ENCODE measurements around the gene ADAM12. TPM values are rescaled to one million over a fixed set of nuclear protein-coding genes. Genes with fewer than 3 reads are reported as not detected.

ADAM12 gene
- total RNA-seq, 2 experiments from 2014 or later, result 1.2 to 1.5 TPM

DNA sequence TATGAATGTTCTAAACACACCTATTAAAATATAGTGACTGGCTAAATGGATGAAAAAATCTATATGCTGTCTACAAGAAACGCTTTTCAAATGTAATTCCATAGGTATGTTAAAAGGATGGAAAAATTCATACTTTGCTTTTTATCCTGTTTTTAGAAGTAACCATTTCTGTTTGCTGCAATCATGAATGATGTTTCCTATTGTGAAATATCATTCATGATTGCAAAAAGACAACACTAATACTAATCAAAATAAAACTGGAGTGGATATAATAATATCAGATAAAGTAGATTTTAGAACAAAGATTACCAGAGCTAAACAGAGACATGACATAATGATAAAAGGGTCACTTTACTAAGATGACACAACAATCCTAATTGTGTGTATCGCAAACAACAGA is 353.7 kb downstream of the ADAM12 start:
- H3K27me3 Mint-ChIP-seq, result no peaks in the 10 kb centered on the region
- TF ChIP-seq, protein P1, sequence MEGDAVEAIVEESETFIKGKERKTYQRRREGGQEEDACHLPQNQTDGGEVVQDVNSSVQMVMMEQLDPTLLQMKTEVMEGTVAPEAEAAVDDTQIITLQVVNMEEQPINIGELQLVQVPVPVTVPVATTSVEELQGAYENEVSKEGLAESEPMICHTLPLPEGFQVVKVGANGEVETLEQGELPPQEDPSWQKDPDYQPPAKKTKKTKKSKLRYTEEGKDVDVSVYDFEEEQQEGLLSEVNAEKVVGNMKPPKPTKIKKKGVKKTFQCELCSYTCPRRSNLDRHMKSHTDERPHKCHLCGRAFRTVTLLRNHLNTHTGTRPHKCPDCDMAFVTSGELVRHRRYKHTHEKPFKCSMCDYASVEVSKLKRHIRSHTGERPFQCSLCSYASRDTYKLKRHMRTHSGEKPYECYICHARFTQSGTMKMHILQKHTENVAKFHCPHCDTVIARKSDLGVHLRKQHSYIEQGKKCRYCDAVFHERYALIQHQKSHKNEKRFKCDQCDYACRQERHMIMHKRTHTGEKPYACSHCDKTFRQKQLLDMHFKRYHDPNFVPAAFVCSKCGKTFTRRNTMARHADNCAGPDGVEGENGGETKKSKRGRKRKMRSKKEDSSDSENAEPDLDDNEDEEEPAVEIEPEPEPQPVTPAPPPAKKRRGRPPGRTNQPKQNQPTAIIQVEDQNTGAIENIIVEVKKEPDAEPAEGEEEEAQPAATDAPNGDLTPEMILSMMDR (IDR thresholded peaks at IDR 0.05), result no peak
- intact Hi-C loops (cut with DNase I, micrococcal nuclease), result no loop called here
- H3K4me1 Mint-ChIP-seq (ENCODE audit: low read depth), result no peaks in the 10 kb centered on the region
- no peaks in the 10 kb centered on the region for H3K27me3 ChIP-seq (ENCODE audit: control insufficient read depth in 1 of 2, insufficient read depth in 2 of 2, low read length in 2 of 2)
- no peak for ATAC-seq (ENCODE audit: poor library complexity)
- H3K4me3 ChIP-seq (ENCODE audit: low read length), result no peak overlapping the region
- POLR2A ChIA-PET, result no interaction called here
- no peaks in the 10 kb centered on the region for H3K36me3 Mint-ChIP-seq (ENCODE audit: low read depth)
- H3K4me3 Mint-ChIP-seq, result no peak overlapping the region
- H3K27ac ChIP-seq (ENCODE audit: low read depth in 1 of 2, low read length in 2 of 2), result no peak overlapping the region
- no peaks in the 10 kb centered on the region for H3K4me1 ChIP-seq (ENCODE audit: insufficient read depth, low read length)
- DNase-seq, result no peak
- H3K36me3 ChIP-seq (ENCODE audit: insufficient read depth, low read length), result no peaks in the 10 kb centered on the region
- H3K27ac Mint-ChIP-seq, result no peak overlapping the region
- CTCF ChIA-PET, result no interaction called here
- peaks cover 6% of the 10 kb centered on the region for H3K9me3 Mint-ChIP-seq
- H3K9me3 ChIP-seq (ENCODE audit: control insufficient read depth in 1 of 2, insufficient read depth in 1 of 2, low read length in 2 of 2), result peaks cover 0 to 6% of the 10 kb centered on the region in 2 experiments

DNA sequence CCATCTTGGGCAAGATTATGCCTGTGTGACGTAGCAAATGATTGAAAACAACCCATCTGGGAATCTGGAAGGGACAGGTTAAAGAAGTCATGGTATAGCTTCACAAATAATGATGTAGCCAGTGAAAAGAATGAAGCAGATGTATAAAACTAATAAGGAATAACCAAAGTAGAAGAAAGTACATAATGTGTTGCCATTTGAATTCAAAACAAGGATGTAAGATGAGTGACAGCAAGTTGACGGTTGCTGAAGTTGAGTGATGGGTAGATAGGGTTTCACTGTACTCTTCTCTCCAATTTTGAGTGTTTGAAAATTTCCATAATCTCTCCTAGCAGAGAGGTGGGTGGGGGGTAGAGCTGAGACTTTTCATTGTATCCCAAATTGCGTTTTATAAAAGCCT is 358.3 kb downstream of the ADAM12 start:
- no peak overlapping the region for H3K4me3 ChIP-seq (ENCODE audit: low read length)
- DNase-seq (no peak), ATAC-seq (ENCODE audit: poor library complexity) (no peak)
- H3K36me3 ChIP-seq (ENCODE audit: insufficient read depth, low read length), result no peaks in the 10 kb centered on the region
- H3K36me3 Mint-ChIP-seq (ENCODE audit: low read depth), result no peaks in the 10 kb centered on the region
- H3K4me1 Mint-ChIP-seq (ENCODE audit: low read depth), result no peaks in the 10 kb centered on the region
- no peaks in the 10 kb centered on the region for H3K4me1 ChIP-seq (ENCODE audit: insufficient read depth, low read length)
- no peaks in the 10 kb centered on the region for H3K9me3 ChIP-seq (ENCODE audit: control insufficient read depth in 1 of 2, insufficient read depth in 1 of 2, low read length in 2 of 2)
- intact Hi-C loops (cut with DNase I, micrococcal nuclease), result no loop called here
- ChIA-PET CTCF (no interaction called here), POLR2A (no interaction called here)
- TF ChIP-seq, protein P1 (IDR thresholded peaks at IDR 0.05), result no peak
- H3K27me3 ChIP-seq (ENCODE audit: control insufficient read depth in 1 of 2, insufficient read depth in 2 of 2, low read length in 2 of 2), result no peaks in the 10 kb centered on the region
- no peaks in the 10 kb centered on the region for H3K27me3 Mint-ChIP-seq
- H3K9me3 Mint-ChIP-seq, result peaks cover 20% of the 10 kb centered on the region
- no peak overlapping the region for H3K27ac Mint-ChIP-seq
- H3K27ac ChIP-seq (ENCODE audit: low read depth in 1 of 2, low read length in 2 of 2), result no peak overlapping the region
- H3K4me3 Mint-ChIP-seq, result no peak overlapping the region

- H3K27me3 Mint-ChIP-seq, result no peaks in the 10 kb centered on the region
- TF ChIP-seq, protein P1 (IDR thresholded peaks at IDR 0.05), result no peak
- Histone ChIP-seq H3K27me3 (ENCODE audit: control insufficient read depth in 1 of 2, insufficient read depth in 2 of 2, low read length in 2 of 2) (no peaks in the 10 kb centered on the region), H3K4me1 (ENCODE audit: insufficient read depth, low read length) (no peaks in the 10 kb centered on the region), H3K9me3 (ENCODE audit: control insufficient read depth in 1 of 2, insufficient read depth in 1 of 2, low read length in 2 of 2) (no peaks in the 10 kb centered on the region), H3K4me3 (ENCODE audit: low read length) (no peak overlapping the region), H3K36me3 (ENCODE audit: insufficient read depth, low read length) (no peaks in the 10 kb centered on the region), H3K27ac (ENCODE audit: low read depth in 1 of 2, low read length in 2 of 2) (no peak overlapping the region)
- no peak overlapping the region for H3K27ac Mint-ChIP-seq
- ChIA-PET POLR2A (no interaction called here), CTCF (no interaction called here)
- DNase-seq, result no peak
- H3K9me3 Mint-ChIP-seq, result peaks cover 13% of the 10 kb centered on the region
- ATAC-seq (ENCODE audit: poor library complexity), result no peak
- no peaks in the 10 kb centered on the region for H3K4me1 Mint-ChIP-seq (ENCODE audit: low read depth)
- no peaks in the 10 kb centered on the region for H3K36me3 Mint-ChIP-seq (ENCODE audit: low read depth)
- intact Hi-C loops (cut with DNase I, micrococcal nuclease), result no loop called here
- no peak overlapping the region for H3K4me3 Mint-ChIP-seq
These were observed 360.6 kb downstream of the ADAM12 start for GRCh38 chr10:126027692-126028091.

Data from CD4-positive, alpha-beta T cell (primary cell).